Measurements from ENCODE around the gene NECTIN1.
A peak's percentile ranks its signal among the peaks of the same experiment; 100 is the strongest.

Gene NECTIN1

DNA sequence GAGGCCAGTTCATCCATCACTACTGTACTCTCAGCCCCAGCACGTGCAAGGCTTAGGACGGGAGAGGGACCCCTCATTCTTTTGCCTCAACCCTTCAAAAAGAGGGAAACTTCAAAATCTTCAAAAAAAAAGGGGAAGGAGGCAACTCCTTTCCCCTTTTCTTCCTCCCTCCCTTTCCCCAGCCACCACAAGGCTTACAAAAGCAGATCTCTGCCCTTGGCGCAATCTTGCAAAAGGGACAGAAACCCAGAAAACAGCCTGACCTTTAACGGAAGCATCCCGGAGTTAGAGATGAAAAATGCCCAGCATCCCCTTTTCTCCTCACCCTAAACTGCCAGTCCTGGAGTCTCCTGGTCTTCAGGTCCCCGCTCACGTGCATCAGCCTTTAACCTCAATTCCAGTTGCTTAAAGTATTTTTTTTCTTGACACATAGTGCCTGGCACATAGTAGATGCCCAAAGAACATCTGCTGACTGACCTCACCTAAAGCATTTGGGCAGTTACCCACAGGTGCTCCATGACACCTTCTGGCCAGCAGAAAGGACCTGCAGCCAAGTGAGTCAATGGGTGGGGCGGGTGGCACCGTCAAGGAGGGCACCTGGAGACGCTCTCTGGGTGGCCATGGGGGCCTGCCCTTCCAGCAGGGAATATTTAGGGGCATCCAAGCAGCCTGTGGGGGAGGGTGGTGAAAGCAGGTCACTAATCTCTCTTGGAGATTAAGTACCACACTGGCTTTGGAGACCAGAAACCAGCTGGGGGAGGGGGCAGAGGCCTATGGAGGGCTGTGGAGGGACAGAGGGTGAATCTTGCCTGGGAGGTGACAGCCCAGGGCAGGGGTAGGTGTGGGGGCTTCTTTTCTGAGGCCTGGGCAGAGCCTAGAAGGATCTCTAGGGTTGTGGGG, 16.3 kb downstream of the NECTIN1 start:
- DNase-seq (ENCODE audit: low spot score) = no peak

DNA sequence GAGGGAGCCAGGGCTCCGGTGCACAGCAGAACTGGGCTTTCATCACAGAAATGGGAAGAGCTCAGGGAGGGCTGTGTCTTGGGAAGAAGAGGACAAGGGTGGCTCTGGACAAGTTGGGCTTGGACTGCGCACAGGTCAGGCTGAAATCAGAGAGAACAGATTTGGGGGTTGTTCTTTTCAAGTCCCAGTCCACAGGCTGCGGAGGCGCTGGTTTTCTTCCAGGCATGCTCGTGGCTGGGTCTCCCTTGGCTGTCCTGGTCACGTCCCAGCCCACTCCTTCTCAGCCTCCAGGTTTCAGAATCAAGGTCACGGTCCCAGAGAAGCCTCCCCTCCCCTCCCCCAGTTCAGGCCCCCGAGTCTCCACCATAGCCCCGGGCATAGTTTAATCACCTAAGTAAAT, 17.0 kb downstream of the NECTIN1 start:
- no peak for DNase-seq (ENCODE audit: low spot score)

DNA sequence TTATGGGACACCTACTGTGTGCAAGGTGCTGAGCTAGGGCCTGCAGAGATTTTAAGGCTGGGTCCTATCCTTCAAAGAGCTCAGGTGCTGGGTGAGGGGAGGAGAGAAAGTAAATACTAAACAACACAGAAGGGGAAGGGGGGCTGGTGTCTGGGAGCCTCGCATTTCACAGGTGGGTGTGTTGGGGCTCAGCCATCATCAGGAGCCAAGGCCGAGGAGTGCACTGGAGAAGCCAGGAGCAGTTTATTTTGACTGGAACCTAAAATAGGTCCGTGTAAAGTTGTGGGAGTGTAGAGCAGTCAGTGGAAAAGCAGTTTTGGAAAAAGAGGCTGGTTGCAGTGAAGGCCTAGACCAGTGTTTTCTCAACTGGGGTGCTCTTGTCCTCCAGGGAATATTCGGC, 17.5 kb downstream of the NECTIN1 start:
- no peak for DNase-seq (ENCODE audit: low spot score)

DNA sequence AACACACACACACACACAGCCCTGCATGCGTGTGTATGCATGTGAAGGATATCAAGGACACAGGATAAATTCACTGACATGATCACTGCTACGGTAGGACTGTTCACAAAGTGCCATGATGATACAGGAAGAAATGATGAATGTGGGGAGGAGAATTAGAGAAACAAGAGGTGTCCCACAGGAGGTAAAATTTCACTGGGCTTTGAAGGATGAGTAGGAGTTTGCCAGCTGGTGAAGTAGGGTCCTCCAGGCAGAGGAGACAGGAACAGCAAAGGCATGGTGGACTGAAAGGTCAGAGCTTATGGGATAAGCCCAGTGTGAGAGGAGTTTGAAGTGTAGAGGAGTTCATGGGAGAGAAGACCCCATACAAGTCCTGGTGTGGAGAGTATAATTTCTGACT, 18.6 kb downstream of the NECTIN1 start:
- DNase-seq (ENCODE audit: low spot score) = no peak

DNA sequence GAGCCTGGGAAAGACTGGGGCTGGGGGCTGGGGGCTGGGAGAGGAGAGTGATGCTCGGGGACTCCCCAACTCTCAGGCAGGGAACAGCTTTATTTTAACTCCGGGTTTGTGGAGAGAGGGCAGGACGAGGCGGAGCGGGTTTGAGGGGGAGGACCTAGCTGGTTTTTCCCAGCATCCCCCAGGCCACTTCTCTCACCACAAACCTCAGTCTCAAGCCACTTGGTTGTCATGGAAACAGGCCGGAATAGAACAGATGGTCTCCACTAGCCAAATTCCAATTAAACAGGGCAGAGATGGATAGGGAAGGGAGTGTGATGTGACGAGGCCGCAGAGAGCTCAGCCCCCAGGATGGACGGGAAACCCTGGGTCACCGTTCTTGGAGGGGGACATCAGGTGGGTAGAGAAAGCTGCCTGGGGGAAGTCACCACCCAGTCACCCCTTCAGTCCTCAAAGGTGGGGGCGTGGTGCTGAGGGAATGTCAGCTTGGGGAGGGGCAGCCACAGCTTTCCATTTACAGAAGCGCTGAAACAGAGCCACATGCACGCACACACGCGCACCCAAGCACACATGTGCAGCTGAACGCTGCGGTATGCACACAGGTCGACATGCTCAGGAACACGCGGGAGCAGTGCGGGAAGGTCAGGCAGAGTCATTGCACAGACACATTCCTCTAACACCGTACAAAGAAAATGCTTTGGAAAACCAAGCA, 19.2 kb downstream of the NECTIN1 start:
- DNase-seq (ENCODE audit: low spot score) = no peak

DNA sequence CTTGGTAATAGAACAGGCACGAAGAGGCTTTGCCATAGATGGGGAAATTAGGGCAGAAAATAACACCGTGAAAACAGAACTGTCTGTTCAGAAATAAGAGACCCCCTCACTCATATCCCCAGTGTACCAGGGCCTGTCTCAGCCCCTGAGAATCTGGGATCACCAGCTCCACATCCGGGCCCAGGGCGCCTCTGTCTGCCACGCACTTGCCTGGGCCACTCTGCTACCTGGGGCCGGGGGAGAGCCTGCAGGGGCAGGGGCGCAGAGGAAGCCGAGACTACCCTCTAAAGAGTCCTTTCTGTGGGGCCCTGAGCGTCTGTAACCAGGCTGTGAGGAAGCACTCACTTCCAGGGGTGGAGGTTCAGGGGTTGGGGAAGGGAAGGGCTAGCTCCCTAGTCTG, 19.8 kb downstream of the NECTIN1 start:
- DNase-seq (ENCODE audit: low spot score) = no peak

DNA sequence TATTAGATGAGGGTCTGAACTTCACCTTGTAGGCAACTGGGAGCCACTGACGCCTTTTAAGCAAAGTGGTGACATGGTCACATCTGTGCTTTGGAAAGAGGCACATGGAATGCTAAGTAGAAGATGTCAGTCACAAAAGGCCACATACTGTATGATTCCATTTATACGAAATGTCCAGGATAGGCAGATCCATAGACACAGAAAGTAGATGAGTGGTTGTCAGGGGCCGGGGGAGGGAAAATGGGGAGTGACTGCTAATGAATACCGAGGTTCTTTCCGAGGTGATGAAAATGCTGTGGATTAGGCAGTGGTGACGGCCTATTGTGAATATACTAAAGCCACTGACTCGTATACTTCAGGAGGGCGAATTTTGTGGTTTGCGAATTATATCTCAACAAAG, 20.6 kb downstream of the NECTIN1 start:
- DNase-seq (ENCODE audit: low spot score) = no peak

DNA sequence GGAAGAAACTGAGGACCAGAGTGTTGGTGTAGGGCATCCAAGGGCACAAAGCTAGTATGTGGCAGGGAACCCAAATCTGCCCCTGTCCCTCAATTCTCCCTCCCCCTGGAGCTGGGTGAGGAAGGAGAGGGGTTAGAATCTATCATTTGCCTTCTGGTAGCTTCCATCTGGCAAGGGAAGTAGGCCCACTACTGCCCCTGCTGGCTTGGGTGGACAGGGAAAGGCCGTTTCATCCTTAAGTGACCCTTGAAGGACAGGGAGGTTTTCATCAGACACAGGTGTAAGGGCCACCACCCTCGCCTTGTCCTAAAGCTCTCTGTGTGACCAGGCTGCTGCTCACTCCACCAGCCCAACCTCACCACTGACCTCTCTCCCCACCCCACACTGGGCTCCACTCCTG, 22.1 kb downstream of the NECTIN1 start:
- no peak for DNase-seq (ENCODE audit: low spot score)

DNA sequence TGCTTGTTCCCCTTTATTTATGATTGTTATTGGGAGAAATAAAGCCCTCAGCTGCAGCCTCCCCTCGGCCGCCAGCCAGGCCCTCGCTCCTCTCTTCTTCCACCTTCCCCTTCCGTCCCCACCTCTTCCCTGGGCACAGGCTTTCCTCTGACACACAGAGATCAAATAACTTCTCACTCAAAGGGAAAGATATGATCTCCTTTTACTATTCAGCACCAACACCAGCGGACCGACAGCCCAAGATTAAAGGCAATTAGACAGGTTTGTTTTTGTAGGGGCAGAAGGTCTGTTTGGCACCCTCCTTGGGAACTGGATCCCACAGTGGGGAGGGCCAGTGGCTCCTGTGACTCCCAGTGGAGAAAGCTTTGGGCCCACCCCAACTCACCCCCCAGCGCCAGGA, 23.0 kb downstream of the NECTIN1 start:
- DNase-seq (ENCODE audit: low spot score) = no peak

DNA sequence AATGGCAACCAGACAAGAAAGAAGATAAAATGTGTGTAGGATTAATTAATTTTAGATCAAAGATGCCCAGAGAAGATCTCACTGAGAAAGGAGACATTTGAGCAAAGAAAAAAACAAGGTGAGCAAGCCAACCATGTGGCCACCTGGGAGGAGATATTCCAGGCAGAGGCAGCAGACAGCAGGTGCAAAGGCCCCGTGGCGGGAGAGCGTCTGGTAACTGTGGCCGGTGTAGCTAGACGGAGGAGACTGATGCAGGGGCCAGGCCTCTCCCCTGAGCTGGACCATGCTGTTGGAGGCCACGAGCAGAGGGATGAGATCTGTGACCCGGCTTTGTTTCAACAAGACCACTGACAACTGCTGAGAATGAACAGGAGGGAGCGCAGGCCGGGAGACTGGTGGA, 23.6 kb downstream of the NECTIN1 start:
- DNase-seq (ENCODE audit: low spot score) = no peak

DNA sequence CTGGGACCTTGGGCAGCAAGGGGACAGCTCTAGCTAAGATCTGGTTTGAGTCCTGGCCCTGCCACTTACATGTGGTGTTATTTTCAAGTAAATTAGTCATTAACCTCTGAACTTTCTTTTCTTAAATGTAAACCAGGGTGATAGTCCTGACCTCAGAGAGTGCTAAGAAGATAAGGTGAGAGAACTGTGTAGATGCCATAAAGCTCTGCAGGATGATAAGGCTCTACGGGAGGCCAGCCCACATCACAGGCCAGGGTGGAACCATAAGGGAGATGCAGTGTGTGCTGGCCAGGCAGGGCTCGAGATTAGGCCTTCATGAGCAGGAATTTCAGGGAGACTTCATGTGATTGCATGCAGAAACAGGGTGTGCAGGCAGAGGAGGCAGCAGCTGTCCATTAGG, 24.2 kb downstream of the NECTIN1 start:
- no peak for DNase-seq (ENCODE audit: low spot score)

DNA sequence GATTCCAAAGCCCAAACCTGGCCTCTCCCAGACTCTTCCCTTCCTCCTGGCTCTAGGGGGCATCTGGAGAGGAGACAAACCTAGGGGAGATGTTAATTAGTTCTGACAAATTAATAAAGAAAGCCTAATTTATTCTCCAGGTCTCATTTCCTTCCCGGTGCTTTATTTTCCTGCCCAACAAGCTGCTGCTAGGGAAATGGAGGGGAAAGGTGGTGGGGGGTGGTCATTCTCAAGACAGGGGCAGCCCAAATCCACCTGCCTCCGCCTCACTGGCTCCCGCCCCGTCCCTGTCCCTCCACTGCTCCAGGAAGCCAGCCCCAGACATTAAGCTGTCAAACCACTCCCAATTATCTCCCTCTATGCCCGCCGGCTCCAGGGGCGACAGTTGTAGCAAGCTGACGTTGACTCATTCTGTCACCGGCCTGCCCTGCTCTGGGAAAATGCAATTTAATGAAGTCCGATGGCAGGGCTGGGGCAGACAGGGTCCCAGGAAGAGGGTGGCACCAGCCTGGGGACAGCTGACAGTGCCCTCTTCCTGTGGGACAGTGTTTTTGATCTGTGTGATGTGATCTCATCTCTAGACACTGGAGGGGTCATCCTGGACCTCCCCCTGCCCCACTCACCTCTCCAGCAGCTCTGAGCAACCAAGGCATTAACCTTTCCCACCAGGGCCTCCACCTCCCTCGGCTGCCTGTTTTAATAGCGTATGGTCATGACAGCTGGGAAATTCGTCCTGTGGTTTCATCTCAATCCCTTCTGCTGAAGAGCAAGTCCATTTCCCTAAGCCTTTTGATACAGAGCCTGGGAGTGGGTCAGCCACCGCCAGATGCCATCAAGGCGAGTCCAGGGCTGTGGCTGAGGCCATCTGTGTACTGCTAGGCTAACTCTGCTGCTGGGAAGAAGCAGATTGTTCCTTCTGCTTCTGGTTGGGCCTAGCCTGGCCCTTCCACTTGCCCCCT, 27.1 kb downstream of the NECTIN1 start:
- no peak for DNase-seq (ENCODE audit: low spot score)

DNA sequence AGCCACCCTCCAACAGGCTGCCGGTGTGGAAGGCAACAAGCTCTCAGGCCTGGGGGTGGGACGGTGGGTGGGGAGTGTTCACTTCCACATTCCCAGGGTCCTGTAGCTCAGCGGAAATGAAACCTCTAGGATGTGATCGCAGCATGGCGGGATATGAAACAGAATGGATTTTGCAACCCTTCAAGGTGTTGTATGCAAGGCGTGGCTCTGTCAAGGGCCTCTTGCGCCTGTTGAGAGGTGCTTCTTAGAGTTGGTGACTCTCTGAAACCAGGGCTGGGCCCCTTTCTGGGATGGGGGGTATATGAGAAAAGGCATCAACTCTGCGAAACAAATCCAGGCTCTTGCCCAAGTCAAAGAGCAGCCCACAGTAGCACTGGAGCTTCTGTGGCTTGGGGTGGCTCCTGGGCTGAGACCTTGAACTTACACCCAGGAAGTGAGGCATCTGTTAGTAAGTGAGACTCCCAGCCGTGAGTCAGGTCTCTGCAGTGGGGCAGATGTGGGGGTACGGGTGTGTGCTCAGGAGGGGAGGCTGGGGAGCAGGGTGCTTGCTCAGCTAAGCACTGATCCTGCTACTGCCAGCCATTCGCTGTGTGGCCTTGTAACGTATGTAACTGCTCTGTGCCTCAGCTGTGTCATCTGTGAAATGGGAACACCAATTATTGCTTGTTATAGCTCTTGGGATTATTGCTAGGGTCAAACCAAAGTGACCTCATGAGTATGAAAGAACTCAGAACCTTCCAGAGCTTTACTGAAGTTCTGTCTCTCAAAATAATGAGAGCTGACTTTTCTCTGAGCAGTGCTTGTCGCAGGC, 28.3 kb downstream of the NECTIN1 start:
- DNase-seq (ENCODE audit: low spot score) = peak; percentile 33

DNA sequence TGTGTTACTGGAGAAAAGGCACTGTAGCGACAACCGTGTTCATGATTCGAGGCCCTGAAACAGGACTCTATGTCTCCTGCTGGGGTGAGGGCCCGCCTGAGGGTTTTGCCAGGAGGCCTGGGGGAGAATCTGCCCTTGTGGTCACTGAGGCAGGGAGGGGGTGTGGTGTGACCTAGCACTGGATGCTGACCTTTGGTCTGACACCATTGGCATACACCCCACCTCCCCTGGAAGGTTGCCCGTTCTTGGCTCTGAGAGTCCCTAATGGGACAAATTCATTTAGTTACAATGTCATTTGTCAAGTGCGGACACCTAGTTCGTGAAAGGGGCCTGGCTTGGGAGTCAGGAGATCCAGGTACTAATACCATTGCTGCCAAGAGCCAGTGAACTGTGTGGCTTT, 29.0 kb downstream of the NECTIN1 start:
- no peak for DNase-seq (ENCODE audit: low spot score)

DNA sequence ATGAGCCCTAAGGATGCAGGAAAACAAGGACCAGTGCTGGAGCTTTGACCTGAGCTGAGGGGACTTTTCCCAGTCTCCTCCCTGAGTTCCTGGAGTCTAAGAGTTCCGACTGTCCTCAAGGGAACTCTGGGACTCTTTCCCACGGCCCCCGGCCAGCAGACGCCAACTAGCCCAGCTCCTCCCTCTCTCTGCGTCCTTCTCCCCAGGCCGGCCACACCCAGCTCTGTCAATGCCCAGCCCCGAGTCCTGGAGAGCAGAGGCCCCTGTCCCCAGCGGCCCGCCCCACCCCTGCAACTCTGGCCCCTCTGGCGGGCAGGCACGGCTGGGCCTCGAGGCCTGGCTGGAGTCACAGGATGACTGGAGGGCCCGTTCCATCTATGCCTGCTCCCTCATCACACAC, 29.8 kb downstream of the NECTIN1 start:
- peak; percentile 54 for DNase-seq (ENCODE audit: low spot score)

DNA sequence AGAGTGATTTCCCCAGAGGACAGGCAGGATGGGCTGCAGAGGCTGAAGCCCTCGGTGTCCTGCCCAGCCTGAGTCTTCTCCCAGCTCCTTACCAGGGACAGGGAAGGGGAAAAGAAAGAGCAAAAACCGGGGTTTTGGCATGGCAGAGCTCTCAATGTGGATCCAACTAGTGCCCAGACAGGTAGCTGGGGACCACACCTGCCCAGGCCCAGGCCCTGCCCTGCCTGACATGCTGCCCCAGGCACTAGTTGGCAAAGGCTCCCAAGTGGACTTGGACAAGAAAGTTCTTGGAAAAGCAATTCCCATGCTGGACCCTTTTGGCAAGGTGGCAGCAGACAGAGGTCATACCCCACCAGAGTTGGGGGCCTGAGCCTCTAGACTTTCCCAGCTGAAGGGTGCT, 31.1 kb downstream of the NECTIN1 start:
- DNase-seq (ENCODE audit: low spot score) = no peak

DNA sequence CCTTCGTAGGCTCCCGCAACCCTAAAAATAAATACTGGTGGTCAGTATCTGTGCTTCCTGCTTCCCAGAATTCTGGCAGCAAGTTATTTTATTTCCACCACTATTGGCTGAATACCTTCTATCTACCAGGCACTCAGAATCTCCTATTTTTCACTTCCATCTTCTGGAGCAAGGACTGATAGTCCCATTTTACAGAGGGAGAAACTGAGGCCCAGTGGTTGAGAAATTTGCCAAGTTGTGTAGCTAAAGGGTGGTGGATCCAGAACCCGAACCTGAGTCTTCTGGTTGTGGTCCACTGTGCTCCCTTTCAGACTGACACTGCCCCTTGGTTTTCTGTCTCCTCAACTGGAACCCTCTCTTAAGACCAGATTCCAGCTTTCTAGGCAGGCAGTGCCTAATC, 31.6 kb downstream of the NECTIN1 start:
- no peak for DNase-seq (ENCODE audit: low spot score)

DNA sequence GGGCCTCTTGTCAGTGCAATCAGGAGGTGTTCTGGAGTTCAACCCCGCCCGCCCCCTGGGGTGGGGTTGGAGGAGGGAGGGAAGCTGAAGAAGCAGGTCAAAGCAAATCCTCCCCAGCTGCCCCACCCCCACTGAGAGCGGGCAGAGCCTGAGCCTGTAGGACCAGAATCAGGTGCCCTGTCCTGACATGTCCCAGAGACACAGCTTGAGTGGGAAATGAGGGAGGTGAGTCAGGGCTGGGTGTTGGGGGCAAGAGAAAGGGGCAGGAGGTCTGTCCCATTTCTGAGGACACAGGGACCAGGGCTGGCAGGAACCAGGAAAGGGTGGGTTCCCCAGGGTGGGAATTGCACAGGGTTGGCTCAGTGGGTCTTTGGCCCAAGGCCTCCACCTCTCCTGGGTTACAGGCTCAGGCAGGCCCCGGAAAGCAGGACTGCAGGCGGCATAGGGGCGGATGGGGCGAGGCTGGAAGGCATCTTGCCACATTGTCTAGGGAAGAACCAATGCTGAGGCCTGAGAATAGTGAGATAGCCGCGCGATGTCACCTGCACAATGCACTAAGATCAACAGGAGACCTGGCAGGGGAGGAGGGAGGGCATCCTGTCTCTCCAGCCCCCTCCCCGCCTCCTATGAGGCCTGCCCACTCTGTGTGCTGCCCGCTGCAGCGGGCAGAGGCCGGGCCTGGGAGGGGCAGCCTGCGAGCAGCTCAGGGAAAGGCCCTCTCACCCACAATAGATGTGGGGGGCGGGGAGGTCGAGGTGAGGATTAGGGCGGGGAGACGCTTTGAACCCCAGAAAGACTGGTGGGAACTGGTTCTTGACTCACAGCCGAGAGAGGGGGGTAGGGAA, 32.4 kb downstream of the NECTIN1 start:
- no peak for DNase-seq (ENCODE audit: low spot score)

DNA sequence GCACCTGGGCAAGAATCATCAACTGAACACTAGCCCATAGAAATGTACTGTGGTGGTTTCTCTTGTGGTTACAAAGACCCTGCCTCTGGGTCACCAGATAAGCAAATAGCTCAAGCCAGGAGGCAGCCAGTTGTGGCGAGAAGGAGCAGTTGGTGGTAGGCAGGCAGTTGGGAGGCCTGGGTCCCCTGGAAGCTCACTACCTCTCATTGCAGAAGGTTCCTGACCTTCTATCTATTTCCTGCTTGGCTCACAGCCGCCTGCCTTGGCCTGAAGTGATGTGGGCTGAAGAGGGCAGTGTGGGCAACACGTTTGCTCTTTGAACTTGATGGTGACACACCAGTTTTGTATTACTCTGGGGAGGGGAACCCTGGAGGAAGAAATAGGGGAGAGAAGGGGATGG, 34.7 kb downstream of the NECTIN1 start:
- no peak for DNase-seq (ENCODE audit: low spot score)

DNA sequence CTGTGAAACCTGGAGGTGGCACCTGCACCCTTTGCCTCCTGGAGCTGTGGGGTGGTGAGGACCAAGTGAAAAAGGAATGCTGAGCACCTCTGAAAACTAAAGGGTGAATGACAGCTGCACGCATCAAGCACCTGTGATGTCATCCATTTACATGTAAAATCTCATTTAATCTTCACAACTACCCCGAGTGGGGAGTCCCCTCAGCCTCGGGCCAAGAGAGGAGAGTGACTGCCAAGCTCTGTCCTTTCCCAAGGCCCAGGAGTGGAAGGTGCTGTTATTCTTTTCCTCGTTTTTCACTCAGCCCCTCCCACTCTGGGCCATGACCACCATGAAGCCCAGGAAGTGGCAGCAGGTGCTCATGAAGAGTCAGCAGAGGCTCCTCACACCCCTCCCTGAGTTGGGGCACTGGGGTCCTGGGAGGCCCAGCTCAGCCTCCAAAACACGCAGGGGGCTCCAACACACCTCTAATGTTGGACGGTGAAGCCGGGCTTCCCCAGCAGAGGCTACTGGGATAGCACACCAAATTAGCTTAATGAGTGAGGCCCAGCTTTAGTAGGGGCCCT, 35.7 kb downstream of the NECTIN1 start:
- DNase-seq (ENCODE audit: low spot score) = no peak

DNA sequence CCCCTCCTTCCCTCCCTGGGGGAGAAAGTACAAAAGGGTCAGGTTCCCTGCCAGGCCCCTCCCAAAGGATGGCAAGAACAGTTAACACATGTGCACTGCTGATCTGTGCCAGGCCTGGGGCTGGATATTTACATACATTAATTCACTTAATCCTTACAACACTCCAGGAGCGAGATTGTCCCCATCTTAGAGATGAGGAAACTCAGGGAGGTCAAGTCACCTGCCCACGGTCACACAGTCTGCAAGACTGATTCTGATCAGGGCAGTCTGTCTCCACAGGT, 36.5 kb downstream of the NECTIN1 start:
- no peak for DNase-seq (ENCODE audit: low spot score)

All from GM03348 (cell line).